ENCODE measurements around the gene C11orf54.

C11orf54 gene

DNA sequence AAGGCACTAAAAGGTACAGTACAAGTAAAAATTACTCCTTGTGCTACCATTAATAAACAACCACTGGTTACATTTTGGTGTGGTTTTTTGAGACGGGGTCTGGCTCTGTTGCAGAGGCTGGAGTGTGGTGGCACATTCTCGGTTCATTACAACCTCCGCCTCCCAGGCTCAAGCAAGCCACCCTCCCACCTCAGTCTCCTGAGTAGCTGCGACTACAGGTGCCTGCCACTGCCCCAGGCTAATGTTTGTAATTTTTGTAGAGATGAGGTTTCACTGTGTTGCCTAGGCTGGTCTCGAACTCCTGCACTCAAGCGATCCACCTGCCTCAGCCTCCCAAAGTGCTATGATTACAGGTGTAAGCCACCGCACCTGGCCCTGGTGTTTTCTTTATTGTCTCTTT, 20.9 kb upstream of the C11orf54 start:
- Histone ChIP-seq H3K9ac (ENCODE audit: low read length) (no peak overlapping the region), H2AFZ (ENCODE audit: low read length) (no peak overlapping the region), H3F3A (ENCODE audit: insufficient read depth, low read length) (no peaks in the 10 kb centered on the region), H3K27me3 (ENCODE audit: insufficient read depth, low read length) (no peaks in the 10 kb centered on the region), H3K4me3 (ENCODE audit: low read depth, low read length, poor library complexity, severe bottlenecking) (no peak overlapping the region), H4K20me1 (ENCODE audit: insufficient read depth, low read length) (no peaks in the 10 kb centered on the region), H3K27ac (ENCODE audit: low read depth, low read length, poor library complexity, severe bottlenecking) (no peak overlapping the region), H3K79me2 (ENCODE audit: insufficient read depth, low read length) (no peaks in the 10 kb centered on the region), H3K9me2 (ENCODE audit: low read depth, low read length) (no peaks in the 10 kb centered on the region), H3K4me2 (ENCODE audit: low read length) (no peak overlapping the region), H3K9me3 (ENCODE audit: low read length) (no peaks in the 10 kb centered on the region), H3K36me3 (ENCODE audit: insufficient read depth, low read length) (peaks cover 67% of the 10 kb centered on the region), H3K4me1 (ENCODE audit: insufficient read depth, low read length, severe bottlenecking) (peaks cover 16% of the 10 kb centered on the region)
- TF ChIP-seq, protein P1, sequence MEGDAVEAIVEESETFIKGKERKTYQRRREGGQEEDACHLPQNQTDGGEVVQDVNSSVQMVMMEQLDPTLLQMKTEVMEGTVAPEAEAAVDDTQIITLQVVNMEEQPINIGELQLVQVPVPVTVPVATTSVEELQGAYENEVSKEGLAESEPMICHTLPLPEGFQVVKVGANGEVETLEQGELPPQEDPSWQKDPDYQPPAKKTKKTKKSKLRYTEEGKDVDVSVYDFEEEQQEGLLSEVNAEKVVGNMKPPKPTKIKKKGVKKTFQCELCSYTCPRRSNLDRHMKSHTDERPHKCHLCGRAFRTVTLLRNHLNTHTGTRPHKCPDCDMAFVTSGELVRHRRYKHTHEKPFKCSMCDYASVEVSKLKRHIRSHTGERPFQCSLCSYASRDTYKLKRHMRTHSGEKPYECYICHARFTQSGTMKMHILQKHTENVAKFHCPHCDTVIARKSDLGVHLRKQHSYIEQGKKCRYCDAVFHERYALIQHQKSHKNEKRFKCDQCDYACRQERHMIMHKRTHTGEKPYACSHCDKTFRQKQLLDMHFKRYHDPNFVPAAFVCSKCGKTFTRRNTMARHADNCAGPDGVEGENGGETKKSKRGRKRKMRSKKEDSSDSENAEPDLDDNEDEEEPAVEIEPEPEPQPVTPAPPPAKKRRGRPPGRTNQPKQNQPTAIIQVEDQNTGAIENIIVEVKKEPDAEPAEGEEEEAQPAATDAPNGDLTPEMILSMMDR (IDR thresholded peaks at IDR 0.05; ENCODE audit: low read length) = no peak
- no peak for TF ChIP-seq EZH2 (IDR thresholded peaks at IDR 0.05; ENCODE audit: borderline replicate concordance, low read length)

DNA sequence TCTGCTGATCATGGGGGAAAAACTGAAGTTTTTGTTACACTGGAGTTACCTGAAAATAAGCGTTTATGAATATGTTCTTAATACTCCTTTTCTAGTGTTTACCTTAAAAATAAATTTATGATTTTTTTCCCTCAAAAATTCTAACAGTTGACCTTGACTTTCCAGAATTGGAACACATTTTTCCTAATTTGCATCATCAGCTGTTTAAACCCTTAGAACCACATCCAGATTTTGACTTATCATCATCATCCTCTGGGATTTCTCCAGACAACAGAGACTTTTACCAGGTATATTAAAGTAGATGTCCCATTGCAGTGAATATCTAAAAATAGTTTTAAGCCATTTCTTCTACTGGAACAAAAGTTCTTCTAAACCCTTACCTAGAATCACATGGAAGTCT, 17.4 kb upstream of the C11orf54 start:
- Histone ChIP-seq H3K9me3 (ENCODE audit: low read length) (no peaks in the 10 kb centered on the region), H3K27ac (ENCODE audit: low read depth, low read length, poor library complexity, severe bottlenecking) (no peak overlapping the region), H3K4me1 (ENCODE audit: insufficient read depth, low read length, severe bottlenecking) (no peaks in the 10 kb centered on the region), H2AFZ (ENCODE audit: low read length) (no peak overlapping the region), H3F3A (ENCODE audit: insufficient read depth, low read length) (peaks cover 10% of the 10 kb centered on the region), H3K27me3 (ENCODE audit: insufficient read depth, low read length) (no peaks in the 10 kb centered on the region), H3K9me2 (ENCODE audit: low read depth, low read length) (no peaks in the 10 kb centered on the region), H3K9ac (ENCODE audit: low read length) (no peak overlapping the region), H3K36me3 (ENCODE audit: insufficient read depth, low read length) (peaks cover 82% of the 10 kb centered on the region), H3K4me3 (ENCODE audit: low read depth, low read length, poor library complexity, severe bottlenecking) (no peak overlapping the region), H4K20me1 (ENCODE audit: insufficient read depth, low read length) (no peaks in the 10 kb centered on the region), H3K4me2 (ENCODE audit: low read length) (no peak overlapping the region), H3K79me2 (ENCODE audit: insufficient read depth, low read length) (no peaks in the 10 kb centered on the region)
- TF ChIP-seq EZH2 (IDR thresholded peaks at IDR 0.05; ENCODE audit: borderline replicate concordance, low read length) = no peak
- TF ChIP-seq, protein P1 (IDR thresholded peaks at IDR 0.05; ENCODE audit: low read length) = no peak

DNA sequence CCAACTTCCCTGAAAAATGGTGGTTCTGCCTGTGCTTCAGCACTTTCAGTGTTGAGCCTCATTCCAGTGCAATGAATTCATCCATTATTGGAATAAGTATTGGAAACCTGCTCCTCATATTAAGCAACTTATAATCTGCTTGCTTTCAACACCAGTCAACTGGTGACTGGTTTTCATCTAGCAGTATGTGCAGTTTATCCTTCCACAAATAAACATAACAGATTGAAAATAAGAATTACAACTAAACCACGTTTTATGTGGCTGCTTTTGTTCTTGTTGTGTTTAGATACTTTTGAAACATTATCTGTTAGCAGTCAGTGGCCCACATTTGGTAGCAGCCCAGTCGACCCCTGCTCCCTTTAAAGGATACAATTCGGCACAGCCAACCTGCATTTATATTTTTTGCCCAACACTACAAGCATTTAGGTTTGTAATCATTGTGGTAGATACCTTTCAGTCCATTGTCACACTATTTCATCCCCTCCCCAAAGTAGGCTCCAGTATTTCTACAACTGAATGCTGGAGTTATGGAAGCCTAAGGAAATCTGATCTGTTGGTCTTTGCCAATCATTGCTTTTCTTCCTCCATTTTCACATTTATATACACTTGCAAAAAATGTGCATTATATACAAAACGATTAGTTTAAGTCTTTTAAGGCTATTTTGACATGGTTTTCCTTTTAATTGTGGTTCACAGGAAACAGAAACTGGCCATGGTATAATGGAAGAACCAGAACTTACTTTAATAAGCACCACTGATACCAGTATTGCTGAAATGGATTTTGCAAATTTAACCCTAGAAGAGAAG, 13.3 kb upstream of the C11orf54 start:
- Histone ChIP-seq H3K27ac (ENCODE audit: low read depth, low read length, poor library complexity, severe bottlenecking) (no peak overlapping the region), H3K9me2 (ENCODE audit: low read depth, low read length) (no peaks in the 10 kb centered on the region), H4K20me1 (ENCODE audit: insufficient read depth, low read length) (no peaks in the 10 kb centered on the region), H2AFZ (ENCODE audit: low read length) (no peak overlapping the region), H3K9ac (ENCODE audit: low read length) (no peak overlapping the region), H3K79me2 (ENCODE audit: insufficient read depth, low read length) (no peaks in the 10 kb centered on the region), H3K9me3 (ENCODE audit: low read length) (no peaks in the 10 kb centered on the region), H3K27me3 (ENCODE audit: insufficient read depth, low read length) (no peaks in the 10 kb centered on the region), H3K4me1 (ENCODE audit: insufficient read depth, low read length, severe bottlenecking) (no peaks in the 10 kb centered on the region), H3K4me2 (ENCODE audit: low read length) (no peak overlapping the region), H3K36me3 (ENCODE audit: insufficient read depth, low read length) (peaks cover 94% of the 10 kb centered on the region), H3F3A (ENCODE audit: insufficient read depth, low read length) (peaks cover 30% of the 10 kb centered on the region), H3K4me3 (ENCODE audit: low read depth, low read length, poor library complexity, severe bottlenecking) (no peak overlapping the region)
- TF ChIP-seq EZH2 (IDR thresholded peaks at IDR 0.05; ENCODE audit: borderline replicate concordance, low read length) = no peak
- TF ChIP-seq, protein P1 (IDR thresholded peaks at IDR 0.05; ENCODE audit: low read length) = no peak
